EH (cell line): Measurements from ENCODE around the gene KCNJ3.

Source experiments
- DNase-seq: peaks from one replicate; pipeline ENCODE4 v3.0.0-alpha.2; 2015; ENCODE audit warnings: low read depth

KCNJ3 gene, protein sequence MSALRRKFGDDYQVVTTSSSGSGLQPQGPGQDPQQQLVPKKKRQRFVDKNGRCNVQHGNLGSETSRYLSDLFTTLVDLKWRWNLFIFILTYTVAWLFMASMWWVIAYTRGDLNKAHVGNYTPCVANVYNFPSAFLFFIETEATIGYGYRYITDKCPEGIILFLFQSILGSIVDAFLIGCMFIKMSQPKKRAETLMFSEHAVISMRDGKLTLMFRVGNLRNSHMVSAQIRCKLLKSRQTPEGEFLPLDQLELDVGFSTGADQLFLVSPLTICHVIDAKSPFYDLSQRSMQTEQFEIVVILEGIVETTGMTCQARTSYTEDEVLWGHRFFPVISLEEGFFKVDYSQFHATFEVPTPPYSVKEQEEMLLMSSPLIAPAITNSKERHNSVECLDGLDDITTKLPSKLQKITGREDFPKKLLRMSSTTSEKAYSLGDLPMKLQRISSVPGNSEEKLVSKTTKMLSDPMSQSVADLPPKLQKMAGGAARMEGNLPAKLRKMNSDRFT

GRCh38 chr2:154698296-154698720 is at the start of gene KCNJ3:
TSS of gene KCNJ3 (plus strand) at chr2:154698695. CDS start at chr2:154698776, 81 bp downstream.
- no peak for DNase-seq

DNA sequence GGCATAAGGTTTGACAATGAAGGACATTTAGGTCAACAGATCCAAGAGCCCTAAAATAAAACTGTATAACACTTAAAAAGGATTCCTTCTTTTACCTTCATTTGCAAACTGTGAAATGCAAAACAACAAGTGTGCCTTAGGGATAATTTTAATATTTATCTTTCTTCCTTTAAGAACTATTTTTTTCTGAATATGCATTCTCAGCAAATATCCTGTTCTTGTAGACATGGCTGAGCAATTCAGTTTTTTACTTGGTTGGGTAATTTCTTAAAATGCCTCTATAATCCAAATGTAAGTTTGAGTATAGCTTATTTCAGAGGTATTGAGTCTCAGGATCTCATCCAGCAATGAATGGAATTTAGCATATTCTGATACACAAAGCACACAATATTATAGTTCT is 43.0 kb upstream of the KCNJ3 start:
- no peak for DNase-seq

GRCh38 chr2:154658854-154659253 is 39.6 kb upstream of the KCNJ3 start:
- DNase-seq = no peak

GRCh38 chr2:154664248-154664647 is 34.2 kb upstream of the KCNJ3 start:
- DNase-seq = no peak

DNA sequence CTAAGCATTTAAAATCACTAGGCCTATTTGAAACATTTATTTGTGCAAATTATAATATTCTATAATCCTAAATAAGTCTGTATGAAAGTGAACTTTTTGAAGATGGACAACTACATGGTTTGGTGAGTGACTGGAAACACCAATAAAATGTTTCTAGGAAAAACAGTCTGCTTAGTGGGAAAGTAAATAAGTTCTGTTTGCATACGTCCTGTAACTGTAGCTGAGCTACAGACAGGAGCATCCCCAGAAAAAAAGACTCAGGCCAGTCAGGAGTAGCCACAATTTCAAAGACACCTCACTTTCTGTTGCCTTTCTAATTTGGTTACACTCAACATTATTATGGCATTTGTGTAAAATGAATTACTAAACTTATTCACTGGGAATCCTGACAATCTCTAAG is 28.4 kb upstream of the KCNJ3 start:
- DNase-seq = no peak

DNA sequence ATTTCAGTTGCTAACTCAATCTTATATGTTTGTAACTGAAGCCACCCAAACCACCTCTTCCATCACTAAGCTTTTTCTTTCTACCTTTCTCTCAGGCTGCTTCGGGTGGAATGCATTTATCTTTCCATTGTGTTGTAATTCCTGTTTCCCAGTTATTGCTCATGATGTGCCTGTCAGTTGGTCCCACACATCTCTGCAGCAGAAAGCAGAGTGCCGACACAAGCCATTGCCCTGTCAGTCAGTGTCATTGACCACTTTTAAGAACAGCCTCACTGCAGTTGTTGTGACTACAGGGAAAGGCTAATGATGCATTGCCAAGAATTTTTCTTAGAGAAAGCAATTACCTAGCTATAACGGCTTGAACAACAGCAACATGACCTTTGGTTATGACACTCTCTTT is 24.8 kb upstream of the KCNJ3 start:
- no peak for DNase-seq

- DNase-seq = no peak
Measured at GRCh38 chr2:154677401-154677800, 21.1 kb upstream of the KCNJ3 start.

- no peak for DNase-seq
Measured at GRCh38 chr2:154681741-154682140, 16.8 kb upstream of the KCNJ3 start.

- DNase-seq = no peak
Measured at GRCh38 chr2:154686162-154686561, 12.3 kb upstream of the KCNJ3 start.

DNA sequence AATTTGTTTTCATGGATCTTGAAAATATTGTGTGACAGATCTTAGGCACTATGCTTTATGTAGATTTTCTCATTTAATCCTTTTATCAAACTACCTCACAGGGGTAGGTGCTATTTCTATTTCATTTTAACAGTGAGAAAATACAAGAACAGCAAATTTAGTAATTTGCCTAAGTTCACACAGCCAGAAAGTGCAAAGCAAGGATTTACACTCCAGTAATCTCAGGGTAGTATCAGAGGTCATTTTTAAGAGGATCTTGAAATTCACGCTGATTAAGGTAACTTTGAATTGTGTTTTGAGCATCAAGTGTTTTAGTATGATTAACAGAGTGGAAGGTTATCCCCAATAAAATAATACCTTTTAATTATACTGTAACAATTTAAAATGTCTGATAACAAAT is 10.1 kb upstream of the KCNJ3 start:
- no peak for DNase-seq

DNA sequence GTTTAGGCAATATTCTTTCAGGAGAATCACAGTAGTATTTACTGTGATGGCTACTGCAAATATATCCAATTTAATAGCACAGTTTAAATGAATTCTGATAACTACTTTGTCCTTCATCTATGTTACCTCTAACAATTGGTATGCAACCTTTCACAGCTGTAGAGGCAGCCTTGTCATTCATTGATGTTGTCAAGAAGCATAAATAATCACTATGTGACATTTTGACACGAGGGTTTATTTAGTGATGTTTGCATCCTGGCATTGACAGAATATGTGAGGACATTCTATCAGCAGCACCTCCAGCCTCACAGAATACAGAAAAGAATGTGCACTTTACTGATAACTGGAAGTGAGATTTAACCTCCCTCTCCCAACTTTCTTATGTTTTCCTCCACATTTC is 9.3 kb upstream of the KCNJ3 start:
- DNase-seq = no peak

DNA sequence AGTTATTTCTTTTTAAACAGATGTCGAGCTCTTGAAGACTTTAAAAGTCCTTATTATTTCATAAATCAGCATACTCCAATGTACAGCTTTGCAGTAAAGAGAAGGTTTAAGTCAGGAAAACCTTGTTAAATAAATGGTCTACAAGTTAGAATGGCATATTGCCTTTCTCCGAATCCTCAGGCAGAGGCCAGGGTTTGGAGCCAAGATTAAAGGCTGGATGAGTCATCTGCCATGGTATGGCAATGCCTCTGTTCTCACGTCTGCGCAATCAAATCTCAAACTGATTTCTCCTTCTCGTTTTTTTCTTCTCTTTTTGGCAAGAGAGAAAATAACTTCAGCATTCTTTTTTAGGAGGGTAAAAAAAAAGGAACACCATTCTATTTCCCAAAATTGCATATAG is 5.6 kb upstream of the KCNJ3 start:
- no peak for DNase-seq

- no peak for DNase-seq
Measured at GRCh38 chr2:154693741-154694340, 4.7 kb upstream of the KCNJ3 start.

DNA sequence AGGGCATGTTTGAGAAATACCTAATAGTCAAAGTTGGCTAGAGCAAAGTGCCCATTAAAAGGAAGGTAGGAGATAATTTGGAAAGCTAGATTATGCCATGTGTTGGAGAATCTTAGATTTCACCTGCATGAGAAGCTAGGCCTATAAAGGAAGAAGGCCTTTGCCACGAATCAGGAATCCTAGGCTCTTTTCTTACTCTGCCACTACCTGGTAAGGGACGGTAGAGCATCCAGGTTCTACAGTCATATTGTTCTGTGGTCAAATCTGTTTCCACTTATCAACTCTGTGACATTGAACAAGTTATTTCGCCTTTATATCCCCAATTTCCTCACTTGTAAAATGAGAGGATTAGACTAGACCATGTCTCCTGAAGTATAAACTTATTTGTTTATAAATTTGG is 3.6 kb upstream of the KCNJ3 start:
- no peak for DNase-seq

- no peak for DNase-seq
Measured at GRCh38 chr2:154696369-154696768, 2.1 kb upstream of the KCNJ3 start.

- DNase-seq = no peak
Measured at GRCh38 chr2:154696810-154697417, 1.6 kb upstream of the KCNJ3 start.

DNA sequence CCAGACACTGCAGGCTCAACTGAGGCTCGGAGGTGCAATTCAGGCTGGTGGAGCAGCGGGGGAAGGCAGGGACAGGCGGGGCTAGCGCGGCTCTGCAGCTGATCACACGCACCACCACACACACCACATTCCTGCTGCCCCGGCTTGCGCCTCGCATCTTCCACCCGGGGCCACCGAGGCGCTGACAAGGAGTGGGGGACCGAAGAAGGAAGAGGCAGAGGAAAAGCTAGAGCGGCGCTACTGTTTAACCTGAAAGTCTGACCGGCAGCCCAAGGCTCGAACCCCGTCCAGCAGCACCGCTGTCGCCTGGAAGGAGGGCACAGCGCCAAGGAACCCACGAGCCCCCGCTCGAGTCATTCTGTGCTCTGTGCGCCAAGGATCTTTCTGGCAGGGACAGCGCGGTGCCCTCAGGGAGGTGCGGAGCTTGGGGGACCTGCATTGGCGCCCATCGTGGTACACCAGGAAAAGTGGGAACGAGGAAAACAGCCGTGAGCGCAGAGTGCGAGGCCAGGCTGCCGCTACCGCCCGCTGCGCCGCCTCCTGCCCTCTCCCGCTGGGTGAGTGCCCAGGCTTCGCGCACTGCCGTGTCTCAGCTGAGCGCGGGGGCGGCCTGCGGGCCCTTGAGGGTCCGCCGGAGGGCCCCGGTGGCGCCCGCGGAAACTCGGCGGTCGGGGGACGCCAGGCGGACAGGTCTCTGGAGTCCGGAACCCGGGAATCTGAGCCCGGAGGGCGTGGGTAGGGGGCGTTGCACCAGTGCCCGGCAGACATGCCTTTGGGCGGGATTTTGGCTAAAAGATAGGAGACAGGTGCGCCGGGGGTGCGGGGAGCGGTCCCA is 860 bp upstream of the KCNJ3 start:
- peak; percentile 3 for DNase-seq

DNA sequence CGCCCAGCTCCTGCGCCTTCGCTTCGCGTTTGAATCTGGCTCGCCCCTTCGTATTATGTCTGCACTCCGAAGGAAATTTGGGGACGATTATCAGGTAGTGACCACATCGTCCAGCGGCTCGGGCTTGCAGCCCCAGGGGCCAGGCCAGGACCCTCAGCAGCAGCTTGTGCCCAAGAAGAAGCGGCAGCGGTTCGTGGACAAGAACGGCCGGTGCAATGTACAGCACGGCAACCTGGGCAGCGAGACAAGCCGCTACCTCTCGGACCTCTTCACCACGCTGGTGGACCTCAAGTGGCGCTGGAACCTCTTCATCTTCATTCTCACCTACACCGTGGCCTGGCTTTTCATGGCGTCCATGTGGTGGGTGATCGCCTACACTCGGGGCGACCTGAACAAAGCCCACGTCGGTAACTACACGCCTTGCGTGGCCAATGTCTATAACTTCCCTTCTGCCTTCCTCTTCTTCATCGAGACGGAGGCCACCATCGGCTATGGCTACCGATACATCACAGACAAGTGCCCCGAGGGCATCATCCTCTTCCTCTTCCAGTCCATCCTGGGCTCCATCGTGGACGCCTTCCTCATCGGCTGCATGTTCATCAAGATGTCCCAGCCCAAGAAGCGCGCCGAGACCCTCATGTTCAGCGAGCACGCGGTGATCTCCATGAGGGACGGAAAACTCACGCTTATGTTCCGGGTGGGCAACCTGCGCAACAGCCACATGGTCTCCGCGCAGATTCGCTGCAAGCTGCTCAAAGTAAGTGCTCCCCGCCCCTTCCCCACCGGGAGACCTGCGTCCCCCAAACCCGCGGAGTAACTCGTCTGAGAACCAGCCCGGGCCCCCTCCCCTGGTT is 453 bp downstream of the KCNJ3 start:
- no peak for DNase-seq

DNA sequence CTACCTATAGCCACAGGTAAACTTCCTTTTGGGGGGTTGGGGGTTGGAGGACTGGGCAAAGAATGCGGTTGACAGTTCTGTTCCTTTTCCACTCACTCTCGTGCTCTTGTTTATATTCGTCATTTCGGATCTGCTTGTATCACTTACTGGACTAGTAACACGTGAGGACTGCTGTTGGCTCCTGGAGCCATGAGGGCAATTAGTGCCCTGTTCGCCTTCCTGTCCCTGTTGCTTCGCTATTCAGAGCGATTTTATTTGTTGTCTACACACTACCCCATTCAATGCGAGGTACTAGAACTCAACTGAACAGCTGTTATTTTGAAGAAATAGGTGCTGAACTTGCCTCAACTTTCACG is 1.1 kb downstream of the KCNJ3 start:
- DNase-seq = no peak

GRCh38 chr2:154700136-154700535 is 1.6 kb downstream of the KCNJ3 start:
- DNase-seq = no peak

- no peak for DNase-seq
Measured at GRCh38 chr2:154704991-154705390, 6.5 kb downstream of the KCNJ3 start.
